Omental fat pad (tissue), 4 donors: ENCODE data around the gene ANO2. TPM values are rescaled to one million over a fixed set of nuclear protein-coding genes. Genes with fewer than 3 reads are reported as not detected.

Experiments
- ATAC-seq: fragments of 150-250 bp; one replicate; pipeline ENCODE4 v1.9.1; 2016; ENCODE audit warnings: mild to moderate bottlenecking, moderate library complexity; ENCODE audit not compliant: low FRiP score
- DNase-seq: peaks from one replicate; pipeline ENCODE4 v3.0.0-alpha.2; 2019; ENCODE audit warnings: low spot score
- total RNA-seq, 4 donors: library from RNA; depleted of rRNA; stranded (reverse); fragments of >200 nt; gene quantifications; one replicate each; pipeline ENCODE4 v1.1.0, GENCODE V29; 2016
- TF ChIP-seq, protein P1 (sequence below), 3 donors: fragments of 450-650 bp; IDR thresholded peaks; one replicate each; pipeline ENCODE4 v1.5.1; 2016 to 2017; ENCODE audit warnings: antibody characterized with exemption in 3 of 3, mild to moderate bottlenecking in 3 of 3, moderate library complexity in 2 of 3

ANO2 gene
- total RNA-seq, 4 donors from 2014 or later = 7.0 to 95.0 (median 20.8) TPM

- DNase-seq (no peak), ATAC-seq (no peak)
- TF ChIP-seq, protein P1, sequence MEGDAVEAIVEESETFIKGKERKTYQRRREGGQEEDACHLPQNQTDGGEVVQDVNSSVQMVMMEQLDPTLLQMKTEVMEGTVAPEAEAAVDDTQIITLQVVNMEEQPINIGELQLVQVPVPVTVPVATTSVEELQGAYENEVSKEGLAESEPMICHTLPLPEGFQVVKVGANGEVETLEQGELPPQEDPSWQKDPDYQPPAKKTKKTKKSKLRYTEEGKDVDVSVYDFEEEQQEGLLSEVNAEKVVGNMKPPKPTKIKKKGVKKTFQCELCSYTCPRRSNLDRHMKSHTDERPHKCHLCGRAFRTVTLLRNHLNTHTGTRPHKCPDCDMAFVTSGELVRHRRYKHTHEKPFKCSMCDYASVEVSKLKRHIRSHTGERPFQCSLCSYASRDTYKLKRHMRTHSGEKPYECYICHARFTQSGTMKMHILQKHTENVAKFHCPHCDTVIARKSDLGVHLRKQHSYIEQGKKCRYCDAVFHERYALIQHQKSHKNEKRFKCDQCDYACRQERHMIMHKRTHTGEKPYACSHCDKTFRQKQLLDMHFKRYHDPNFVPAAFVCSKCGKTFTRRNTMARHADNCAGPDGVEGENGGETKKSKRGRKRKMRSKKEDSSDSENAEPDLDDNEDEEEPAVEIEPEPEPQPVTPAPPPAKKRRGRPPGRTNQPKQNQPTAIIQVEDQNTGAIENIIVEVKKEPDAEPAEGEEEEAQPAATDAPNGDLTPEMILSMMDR (IDR thresholded peaks at IDR 0.05) = no peak
These were observed 26.3 kb upstream of the ANO2 start for GRCh38 chr12:5971194-5971850.

- TF ChIP-seq, protein P1 (IDR thresholded peaks at IDR 0.05) = no peak
- no peak for ATAC-seq
These were observed 25.1 kb upstream of the ANO2 start for GRCh38 chr12:5969974-5970690.

DNA sequence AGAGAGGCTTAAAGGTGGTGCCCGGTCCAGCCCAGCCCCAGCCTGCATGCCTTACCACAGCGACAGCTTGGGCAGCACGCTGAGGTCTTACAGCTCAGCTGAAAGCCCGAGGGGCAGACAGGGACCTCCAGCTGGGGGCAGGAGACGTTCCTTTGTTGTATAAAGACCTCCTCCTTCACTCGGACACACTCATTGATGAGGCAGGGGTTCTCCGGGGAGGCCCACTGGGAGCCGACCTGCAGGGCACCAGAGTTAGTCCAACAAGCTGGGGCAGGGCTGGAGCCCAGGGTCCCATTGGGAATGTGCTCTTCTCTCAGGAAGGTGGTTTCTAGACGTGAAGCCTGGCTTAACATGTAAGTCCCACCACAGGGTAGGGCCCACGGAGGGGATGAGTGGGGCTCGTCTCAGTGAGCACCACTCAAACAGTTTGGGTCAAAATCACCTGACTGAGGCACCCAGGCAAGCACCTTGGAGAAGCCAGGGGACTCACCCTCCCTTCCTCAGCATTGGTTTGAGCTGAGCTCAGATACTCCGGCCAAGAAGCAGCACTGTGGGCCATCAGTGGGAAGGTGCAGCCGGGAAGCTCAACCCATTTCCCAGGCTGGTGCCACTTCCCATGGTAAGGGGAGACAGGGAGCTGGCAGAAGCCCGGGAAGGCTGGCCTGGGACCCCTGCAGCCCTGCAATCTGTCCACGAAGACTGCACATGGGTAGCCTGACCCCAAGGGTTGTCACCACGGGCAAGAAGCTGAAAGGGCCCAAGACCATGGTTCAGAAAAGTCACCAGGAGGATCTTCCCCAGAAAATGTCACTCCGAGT, 24.3 kb upstream of the ANO2 start:
- TF ChIP-seq, protein P1 (IDR thresholded peaks at IDR 0.05) = no peak
- ATAC-seq = no peak
- no peak for DNase-seq

More at GRCh38 chr12:5969974-5970690, 25.1 kb upstream of the ANO2 start:
- no peak for DNase-seq

DNA sequence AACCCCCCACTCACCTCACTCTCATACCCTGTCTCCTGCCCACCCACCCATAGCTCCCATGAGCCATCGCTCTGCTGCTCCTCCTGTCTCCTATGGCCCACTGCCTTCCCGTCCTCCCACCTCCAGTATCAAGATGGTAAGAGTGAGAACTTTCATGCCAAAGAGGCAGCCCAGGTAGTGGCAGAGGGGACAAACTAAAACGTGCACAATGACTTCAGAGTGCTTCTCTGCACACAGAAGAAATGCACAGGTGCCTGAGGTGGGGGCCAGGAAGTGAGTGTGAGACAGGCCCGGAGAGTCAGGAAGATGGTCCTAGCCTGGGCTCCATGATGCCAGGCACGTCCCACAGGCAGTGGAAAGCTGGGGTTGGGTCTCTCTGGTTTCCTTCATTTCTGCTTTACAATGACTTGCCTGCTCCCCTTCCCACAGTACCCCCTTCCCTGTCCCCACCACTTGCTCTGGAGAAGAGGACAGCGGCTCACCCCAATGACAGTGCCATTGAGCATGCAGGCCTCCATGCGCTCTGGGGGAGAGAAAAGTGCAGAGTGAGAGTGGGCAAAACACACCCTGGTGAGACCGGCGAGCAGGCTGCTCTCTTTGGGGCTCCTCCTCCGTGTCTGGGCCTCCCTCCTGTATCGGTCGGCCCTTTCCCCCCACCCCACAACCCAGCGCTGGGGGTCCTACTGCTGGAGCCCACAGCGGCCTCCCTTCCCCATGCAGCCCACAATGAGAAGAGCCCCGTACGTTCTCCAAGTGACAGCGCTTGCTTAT, 22.8 kb upstream of the ANO2 start:
- DNase-seq (no peak), ATAC-seq (no peak)
- TF ChIP-seq, protein P1 (IDR thresholded peaks at IDR 0.05) = no peak

- TF ChIP-seq, protein P1 (IDR thresholded peaks at IDR 0.05) = no peak
- no peak for DNase-seq
These were observed 21.5 kb upstream of the ANO2 start for GRCh38 chr12:5966486-5967095.

GRCh38 chr12:5965950-5966383, 20.9 kb upstream of the ANO2 start:
- DNase-seq = no peak

More at GRCh38 chr12:5966486-5967095, 21.5 kb upstream of the ANO2 start:
- ATAC-seq = no peak

More at GRCh38 chr12:5965950-5966383, 20.9 kb upstream of the ANO2 start:
- TF ChIP-seq, protein P1 (IDR thresholded peaks at IDR 0.05) = no peak
- ATAC-seq = peak; percentile 53
